GM18499 (cell line): ENCODE data around the gene ATP4B.
"Not testable (repeated sequence)": the region's sequence is repeated elsewhere in the genome, so short reads cannot be mapped to it uniquely, and the experiment has no call there.

ENCODE experiments used
- ATAC-seq: cut with Tn5 transposase; IDR thresholded peaks from one replicate; pipeline ENCODE4 v1.9.1; 2021; ENCODE audit warnings: moderate number of reproducible peaks; ENCODE audit not compliant: insufficient read depth, unreplicated experiment

The ATP4B gene

DNA sequence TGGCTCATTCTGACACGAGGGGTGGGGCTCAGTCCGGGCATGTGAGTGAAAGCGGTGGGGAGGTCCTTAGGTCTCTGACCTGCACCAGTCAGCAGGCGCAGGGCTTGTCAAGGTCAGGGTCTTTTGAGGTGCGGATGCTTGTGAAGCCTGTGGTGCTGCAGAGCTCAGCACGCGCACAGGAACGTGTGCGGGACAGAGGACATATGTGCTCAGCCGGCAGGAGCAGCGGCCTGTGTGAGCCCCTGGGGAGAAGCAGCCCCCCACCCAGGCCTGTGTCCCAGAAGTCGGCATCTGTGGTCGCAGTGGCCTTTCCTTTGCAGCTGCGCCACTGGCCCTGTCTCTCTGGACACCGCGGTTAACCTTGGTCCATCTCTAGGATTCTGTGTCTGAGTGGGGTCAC is 30.9 kb downstream of the ATP4B start:
- no peak for ATAC-seq

DNA sequence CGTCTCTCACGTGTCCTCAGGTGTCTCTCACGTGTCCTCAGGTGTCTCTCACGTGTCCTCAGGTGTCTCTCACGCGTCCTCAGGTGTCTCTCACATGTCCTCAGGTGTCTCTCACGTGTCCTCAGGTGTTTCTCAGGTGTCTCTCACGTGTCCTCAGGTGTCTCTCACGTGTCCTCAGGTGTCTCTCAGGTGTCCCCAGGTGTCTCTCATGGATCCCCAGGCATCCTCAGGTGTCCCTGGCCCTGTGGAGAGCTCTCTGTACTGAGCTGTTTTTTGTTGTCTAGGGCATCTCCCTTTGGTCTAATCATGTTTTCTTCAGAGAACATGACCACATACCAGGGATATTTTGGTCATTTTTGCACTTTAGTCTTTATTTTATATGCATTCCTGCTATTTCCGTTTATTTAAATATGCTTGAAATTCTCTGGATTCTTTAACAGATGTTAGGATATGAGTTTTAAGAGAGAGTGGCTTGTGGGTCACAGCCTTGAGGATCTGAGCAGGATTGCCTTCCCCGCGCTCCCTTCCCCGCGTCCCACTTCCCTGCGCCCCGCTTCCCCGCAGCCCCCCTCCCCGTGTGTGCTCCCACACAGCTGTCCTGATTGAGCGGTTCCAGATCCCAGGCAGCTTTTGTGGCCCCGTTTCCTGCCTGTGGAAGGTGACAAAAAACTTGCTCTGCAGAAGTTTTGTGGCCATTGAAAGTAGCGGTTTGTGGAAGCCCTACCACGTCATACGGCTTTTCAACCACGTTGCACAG is 31.9 kb downstream of the ATP4B start:
- no peak for ATAC-seq

- ATAC-seq: not testable (repeated sequence)
Measured at GRCh38 chr13:113624640-113625304, 33.2 kb downstream of the ATP4B start.

DNA sequence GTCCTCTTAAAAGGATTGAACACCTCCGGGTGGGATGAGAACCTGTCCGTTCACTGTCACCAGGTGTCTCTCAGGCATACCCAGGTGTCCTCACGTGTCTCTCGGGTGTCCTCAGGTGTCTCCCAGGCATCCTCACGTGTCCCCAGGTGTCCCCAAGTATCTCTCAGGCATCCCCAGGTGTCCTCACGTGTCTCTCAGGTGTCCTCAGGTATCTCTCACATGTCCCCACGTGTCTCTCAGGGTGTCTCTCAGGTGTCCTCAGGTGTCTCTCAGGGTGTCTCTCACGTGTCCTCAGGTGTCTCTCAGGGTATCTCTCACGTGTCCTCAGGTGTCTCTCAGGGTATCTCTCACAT is 33.8 kb downstream of the ATP4B start:
- ATAC-seq: no peak

DNA sequence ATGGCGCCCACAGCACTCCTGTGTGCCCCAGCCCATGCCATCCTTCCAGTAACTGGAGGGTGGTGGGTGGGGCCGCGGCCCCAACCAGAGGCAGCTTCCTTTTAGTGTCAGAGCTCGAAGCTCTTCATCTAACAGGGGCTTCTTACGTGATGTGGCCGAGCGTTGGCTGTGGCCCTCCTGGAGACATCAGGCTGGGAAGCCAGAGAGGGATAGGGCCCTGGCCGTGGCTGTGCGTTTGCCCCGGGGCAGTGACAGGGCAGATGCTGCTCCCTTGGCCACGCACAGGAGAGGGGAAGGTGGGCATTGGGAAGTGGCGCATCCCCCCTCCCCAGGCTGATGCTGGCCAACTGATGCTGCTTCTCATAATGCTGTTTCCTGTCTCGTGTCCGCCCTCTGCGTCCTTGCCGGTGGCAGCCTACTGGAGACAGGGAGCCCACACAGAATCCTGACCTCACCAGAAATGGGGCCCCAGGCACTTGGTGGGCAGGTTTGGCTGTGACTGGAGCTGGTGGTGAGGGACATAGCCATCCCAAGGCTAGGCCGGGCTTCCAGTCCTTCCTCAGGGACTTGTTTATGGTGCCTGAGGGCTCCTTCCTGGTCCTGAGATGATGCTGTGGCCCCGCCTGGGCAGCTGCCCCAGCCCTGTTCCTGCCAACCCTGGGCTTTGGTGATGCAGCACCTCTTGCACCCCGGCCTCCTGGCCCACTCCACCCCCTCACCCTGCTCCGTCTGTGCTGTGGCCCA is 34.3 kb downstream of the ATP4B start:
- ATAC-seq: no peak

DNA sequence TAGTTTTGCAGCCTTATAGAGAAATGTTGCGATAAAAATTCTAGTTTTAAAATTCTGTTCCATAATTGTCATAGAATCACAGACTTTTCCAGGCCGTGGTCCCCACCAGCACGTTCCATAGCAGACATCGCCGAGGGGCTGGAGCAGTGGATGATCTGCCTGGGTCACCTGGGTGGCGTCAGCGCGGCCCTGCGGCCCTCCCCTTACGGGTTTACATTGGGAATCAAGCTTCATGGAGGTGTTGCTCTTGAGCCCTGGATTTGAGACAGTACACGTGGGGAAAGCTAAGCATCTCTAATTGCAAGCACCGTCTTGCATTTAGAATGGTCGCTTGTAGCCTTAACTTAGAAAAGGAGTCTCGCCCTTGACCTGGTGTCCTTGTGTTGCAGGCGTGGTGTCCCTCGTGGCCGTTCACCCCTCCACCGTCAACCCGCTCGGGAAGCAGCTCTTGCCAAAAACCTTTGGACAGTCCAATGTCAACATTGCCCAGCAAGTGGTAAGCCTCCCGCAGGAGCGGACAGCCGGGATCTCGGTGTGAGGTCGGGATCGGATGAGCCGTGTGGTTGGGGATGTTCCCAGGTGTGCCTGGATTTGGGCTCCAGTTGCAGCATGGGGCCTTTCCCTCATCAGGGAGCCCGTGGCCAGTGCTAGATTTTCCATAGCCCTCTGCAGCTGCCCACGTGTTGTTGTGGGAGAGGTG is 35.1 kb downstream of the ATP4B start:
- ATAC-seq: no peak

- ATAC-seq: not testable (repeated sequence)
Measured at GRCh38 chr13:113621986-113622550, 35.9 kb downstream of the ATP4B start.

GRCh38 chr13:113621498-113621897 is 36.5 kb downstream of the ATP4B start:
- not testable (repeated sequence) for ATAC-seq

DNA sequence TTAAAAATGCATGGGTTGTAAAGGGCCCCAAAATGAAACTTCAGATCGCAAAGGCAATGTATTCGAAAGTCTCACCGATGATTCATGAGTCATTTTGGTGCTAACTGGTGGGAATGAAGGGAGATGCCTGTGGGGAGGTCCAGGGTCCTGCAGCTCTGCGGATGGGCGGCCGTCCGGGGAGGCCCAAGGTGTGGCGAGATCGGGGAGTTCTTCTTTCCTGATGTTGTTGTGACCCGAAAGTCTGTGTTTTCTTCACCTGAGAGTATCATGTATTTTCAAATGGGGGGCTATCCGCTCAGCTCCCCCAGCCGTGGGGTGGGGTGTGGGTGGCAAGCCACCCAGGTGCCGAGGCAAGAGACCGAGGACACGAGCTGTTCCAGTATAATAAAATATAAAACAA is 37.0 kb downstream of the ATP4B start:
- ATAC-seq: no peak

- ATAC-seq: no peak
Measured at GRCh38 chr13:113620036-113620796, 37.8 kb downstream of the ATP4B start.

GRCh38 chr13:113618455-113618854 is 39.5 kb downstream of the ATP4B start:
- no peak for ATAC-seq

- no peak for ATAC-seq
Measured at GRCh38 chr13:113617961-113618360, 40.0 kb downstream of the ATP4B start.

DNA sequence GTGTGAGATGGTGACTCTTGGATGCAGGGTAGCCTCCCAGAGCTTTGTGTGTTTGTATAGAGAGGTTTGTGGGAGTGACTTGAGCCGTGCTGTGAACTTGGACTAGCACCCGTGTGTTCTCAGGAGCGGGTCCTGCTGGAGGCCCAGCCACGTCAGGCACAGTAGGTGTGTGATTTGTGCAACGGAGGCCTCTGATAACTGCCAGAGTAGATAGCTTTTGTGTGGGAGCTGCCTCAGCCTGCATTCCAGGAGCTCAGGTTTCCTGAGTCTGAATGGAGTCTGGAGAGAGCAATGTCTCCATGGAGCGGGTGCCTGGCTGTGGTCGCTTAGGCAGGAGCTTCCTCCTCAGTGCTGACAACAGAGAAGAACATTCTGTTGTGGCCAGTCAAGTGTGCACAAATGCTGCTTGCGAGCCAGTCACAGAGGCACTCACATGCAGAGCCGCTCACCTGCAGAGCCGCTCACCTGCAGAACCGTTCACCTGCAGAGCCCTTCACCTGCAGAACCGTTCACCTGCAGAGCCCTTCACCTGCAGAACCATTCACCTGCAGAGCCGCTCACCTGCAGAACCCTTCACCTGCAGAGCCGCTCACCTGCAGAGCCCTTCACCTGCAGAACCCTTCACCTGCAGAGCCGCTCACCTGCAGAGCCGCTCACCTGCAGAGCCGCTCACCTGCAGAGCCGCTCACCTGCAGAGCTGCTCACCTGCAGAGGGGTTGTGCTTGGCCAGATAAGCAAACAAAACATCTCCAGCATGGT is 40.8 kb downstream of the ATP4B start:
- ATAC-seq: no peak

- ATAC-seq: no peak
Measured at GRCh38 chr13:113616281-113616906, 41.6 kb downstream of the ATP4B start.

DNA sequence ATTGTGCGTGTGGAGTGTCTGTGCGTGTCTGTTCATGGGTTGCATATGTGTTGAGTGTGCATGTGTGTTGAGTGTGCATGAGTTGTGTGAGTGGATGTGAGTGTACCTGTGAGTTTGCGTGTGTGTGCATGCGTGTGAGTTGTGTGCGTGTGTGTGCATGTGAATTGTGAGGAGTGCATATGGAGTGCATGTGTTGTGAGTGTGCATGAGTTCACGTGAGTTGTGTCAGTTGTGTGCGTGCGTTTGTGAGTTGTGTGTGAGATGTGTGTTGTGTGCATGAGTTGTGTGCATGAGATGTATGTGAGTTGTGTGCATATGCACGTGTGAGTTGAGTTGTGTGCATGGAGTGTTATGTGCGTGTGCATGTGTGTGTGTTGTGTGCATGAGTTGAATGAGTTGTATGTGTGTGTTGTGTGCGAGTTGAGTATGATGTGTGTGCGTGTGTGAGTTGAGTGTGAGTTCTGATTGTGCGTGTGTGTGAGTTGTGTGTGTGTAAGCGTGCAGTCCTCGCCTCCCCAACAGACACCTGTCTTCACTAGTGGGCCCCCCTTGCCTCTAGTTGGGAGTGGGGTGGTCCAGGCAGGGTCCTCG is 44.1 kb downstream of the ATP4B start:
- ATAC-seq: no peak

GRCh38 chr13:113612607-113613006 is 45.4 kb downstream of the ATP4B start:
- ATAC-seq: no peak

DNA sequence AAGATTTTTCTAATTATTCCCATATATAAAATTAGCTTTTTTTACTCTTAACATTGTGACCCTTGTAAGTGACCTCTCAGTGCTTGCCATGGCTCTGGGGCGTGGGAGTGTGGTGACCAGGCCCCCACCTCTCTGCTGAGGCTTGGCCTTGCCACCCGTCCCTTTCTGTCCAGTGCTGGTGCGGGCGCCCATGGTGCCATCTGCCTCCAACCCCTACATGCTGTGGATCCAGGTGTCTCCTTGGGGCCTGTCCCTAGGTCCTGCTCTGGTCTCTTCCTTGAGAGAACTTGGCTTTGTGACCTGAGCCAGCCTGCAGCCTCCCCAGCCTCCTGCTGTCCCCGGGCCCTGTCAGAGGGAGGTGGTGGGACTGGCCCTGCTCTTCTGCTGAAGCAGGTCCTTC is 46.0 kb downstream of the ATP4B start:
- no peak for ATAC-seq

DNA sequence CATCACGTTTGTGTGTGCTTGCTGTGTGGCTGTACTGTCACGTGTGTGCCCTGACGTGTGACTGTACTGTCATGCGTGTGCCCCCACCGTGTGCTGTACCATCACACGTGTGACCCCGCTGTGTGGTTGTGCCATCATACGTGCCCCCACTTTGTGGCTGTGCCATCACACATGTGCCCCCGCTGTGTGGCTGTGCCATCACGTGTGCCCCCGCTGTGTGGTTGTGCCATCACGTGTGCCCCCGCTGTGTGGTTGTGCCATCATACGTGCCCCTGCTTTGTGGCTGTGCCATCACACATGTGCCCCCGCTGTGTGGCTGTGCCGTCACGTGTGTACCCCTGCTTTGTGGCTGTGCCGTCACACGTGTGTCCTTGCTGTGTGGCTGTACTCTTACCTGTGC is 47.7 kb downstream of the ATP4B start:
- ATAC-seq: no peak
